Measurements from ENCODE around the gene PSTPIP2. TPM values are rescaled to one million over a fixed set of nuclear protein-coding genes. Genes with fewer than 3 reads are reported as not detected.

Gene PSTPIP2, protein sequence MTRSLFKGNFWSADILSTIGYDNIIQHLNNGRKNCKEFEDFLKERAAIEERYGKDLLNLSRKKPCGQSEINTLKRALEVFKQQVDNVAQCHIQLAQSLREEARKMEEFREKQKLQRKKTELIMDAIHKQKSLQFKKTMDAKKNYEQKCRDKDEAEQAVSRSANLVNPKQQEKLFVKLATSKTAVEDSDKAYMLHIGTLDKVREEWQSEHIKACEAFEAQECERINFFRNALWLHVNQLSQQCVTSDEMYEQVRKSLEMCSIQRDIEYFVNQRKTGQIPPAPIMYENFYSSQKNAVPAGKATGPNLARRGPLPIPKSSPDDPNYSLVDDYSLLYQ
- total RNA-seq (2011; cell fraction: chromatin; rRNA removed; ENCODE audit: low replicate concordance): 17.8 and 49.9 TPM in 2 replicates
- total RNA-seq (2011; cell fraction: nucleolus; rRNA removed): 10.8 and 12.1 TPM in 2 replicates
- 23.0 and 26.0 TPM in 2 replicates for total RNA-seq (2011; cell fraction: nucleoplasm; rRNA removed)
- 17.0 and 21.2 TPM in 2 replicates for total RNA-seq (2014; rRNA removed)
- 35.8 and 38.5 TPM in 2 replicates for total RNA-seq (2014; rRNA removed; fragmentation: Illumina TruSeq; extraction: Trizol)
- total RNA-seq (2015; rRNA removed; fragmentation: Illumina TruSeq; extraction: Trizol): 26.8 and 29.3 TPM in 2 replicates
- total RNA-seq (2021): 25.2 and 25.6 TPM in 2 replicates
- 25.5 and 33.6 TPM in 2 replicates for polyA plus RNA-seq (2011; rRNA removed)
- 14.6 and 20.0 TPM in 2 replicates for polyA plus RNA-seq (2011; cell fraction: cytosol; rRNA removed)
- 10.5 and 14.2 TPM in 2 replicates for polyA plus RNA-seq (2011; cell fraction: nucleus; rRNA removed)
- polyA plus RNA-seq (2012): 18.5 and 21.1 TPM in 2 replicates
- 35.6 and 45.7 TPM in 2 replicates for polyA plus RNA-seq (2014; fragmentation: Illumina TruSeq; extraction: Trizol)
- polyA plus RNA-seq (2014; fragmentation: Nextera tagmentation; extraction: Ambion mirVana): 10 to 100 TPM; 14.0 to 25.2 TPM
- 27.1 and 33.4 TPM in 2 replicates for polyA plus RNA-seq (2014; rRNA removed)
- 24.4 and 27.2 TPM in 2 replicates for polyA minus RNA-seq (2011; rRNA and poly(A)+ RNA removed)
- polyA minus RNA-seq (2011; cell fraction: cytosol; rRNA and poly(A)+ RNA removed): 14.7 and 15.7 TPM in 2 replicates
- polyA minus RNA-seq (2011; cell fraction: nucleus; rRNA and poly(A)+ RNA removed): 7.4 and 11.4 TPM in 2 replicates
- percentile 67 among the genes with signal in this experiment for Bru-seq, nascent RNA
- percentile 72 among the genes with signal in this experiment for BruChase-seq, experiment 1, labeled RNA remaining after a 2-hour chase
- BruChase-seq, experiment 2, labeled RNA remaining after a 6-hour chase: percentile 71 among the genes with signal in this experiment
- long read RNA-seq, experiment 1, transcript PSTPIP2-201 (15 exons, 3,000 nt): major isoform, 142 of 212 reads
- long read RNA-seq, experiment 1, partial matches to known transcripts: 11 of 212 reads
- long read RNA-seq, experiment 1, other reads (novel, unspliced or antisense): 56 of 212 reads
- long read RNA-seq, experiment 2, transcript PSTPIP2-201 (15 exons, 3,000 nt): major isoform, 8 of 38 reads
- long read RNA-seq, experiment 2, partial matches to known transcripts: 6 of 38 reads
- long read RNA-seq, experiment 2, other reads (novel, unspliced or antisense): 24 of 38 reads
- long read RNA-seq, experiment 3, transcript PSTPIP2-201 (15 exons, 3,000 nt): major isoform, 12 of 22 reads
- long read RNA-seq, experiment 3, partial matches to known transcripts: 1 of 22 reads
- long read RNA-seq, experiment 3, other reads (novel, unspliced or antisense): 5 of 22 reads

DNA sequence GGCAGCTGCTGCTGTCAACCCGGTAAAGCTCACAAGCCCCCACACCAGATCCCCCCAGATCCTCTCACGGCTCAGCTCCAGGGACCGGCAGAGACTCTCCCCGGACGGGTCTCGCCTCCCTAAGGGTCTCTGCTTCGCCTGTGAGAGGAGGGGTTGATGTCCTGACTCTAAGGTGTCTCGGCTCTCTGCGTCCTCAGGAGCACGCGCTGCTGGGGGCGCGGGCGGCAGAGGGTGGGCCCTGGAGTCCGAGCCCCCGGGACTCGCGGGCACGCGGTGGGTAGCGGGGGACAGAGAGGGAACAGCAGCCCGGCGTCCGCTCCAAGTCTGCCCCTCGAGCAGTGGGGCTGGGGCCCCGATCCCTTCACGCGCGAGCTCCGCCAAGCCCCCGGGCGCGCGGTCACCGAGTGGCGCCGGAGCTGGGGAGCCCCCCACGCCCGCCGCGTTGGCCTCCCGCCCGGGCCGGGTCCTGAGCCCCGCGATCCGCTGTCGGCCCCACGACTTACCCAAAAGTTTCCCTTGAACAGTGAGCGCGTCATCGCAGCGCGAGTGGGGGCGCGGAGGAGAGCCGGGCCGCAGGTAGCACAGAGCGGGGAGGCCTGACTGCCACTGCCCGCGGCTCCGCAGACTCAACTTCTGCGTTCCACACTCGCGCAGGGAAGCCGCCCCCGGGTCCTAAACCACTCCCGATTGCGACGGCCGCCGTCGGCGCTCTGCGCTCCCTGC, at the start of gene PSTPIP2:
Gene PSTPIP2 (minus strand): TSS at position 608 of the 723 bp plus-strand sequence. CDS start 72 bp downstream, at position 536.
- Histone ChIP-seq H3K79me2 (ENCODE audit: control insufficient read depth, insufficient read depth, low read length) (peaks cover 44% of the 10 kb centered on the region), H4K20me1 (replicated peaks; ENCODE audit: control insufficient read depth, insufficient read depth, low read length) (no peaks in the 10 kb centered on the region), H3K9me3 (replicated peaks; ENCODE audit: control insufficient read depth, insufficient read depth, low read depth, low read length) (no peaks in the 10 kb centered on the region), H3K4me1 (replicated peaks in 1 of 2; ENCODE audit: control insufficient read depth in 2 of 2, insufficient read depth in 2 of 2, low read length in 2 of 2) (peaks cover 9 to 31% of the 10 kb centered on the region in 2 experiments; a peak in 4 of 5 replicates), H3K9me1 (ENCODE audit: control insufficient read depth, insufficient read depth, low read length) (no peaks in the 10 kb centered on the region), H3K27ac (ENCODE audit: extremely low read depth, low read depth, low read length) (peak within 1 kb of the TSS; percentile 81), H2AFZ (ENCODE audit: low read depth, low read length) (peak within 1 kb of the TSS; percentile 96), H3K9ac (ENCODE audit: insufficient read depth in 1 of 2, low read depth in 2 of 2, low read length in 2 of 2) (peak within 1 kb of the TSS; percentile 84 to 95), H3K36me3 (ENCODE audit: control insufficient read depth, insufficient read depth, low read length) (peaks cover 10% of the 10 kb centered on the region; the same call in 1 of the 3 replicates), H3K4me3 (peak within 1 kb of the TSS; percentile 71), H3K4me2 (ENCODE audit: insufficient read depth, low read length) (peak within 1 kb of the TSS; percentile 82), H3K27me3 (ENCODE audit: control insufficient read depth in 2 of 2, insufficient read depth in 2 of 2, low read length in 2 of 2) (no peaks in the 10 kb centered on the region)
- BruUV-seq (replicated peaks): no TSS peak
- in situ Hi-C loops (cut with MboI): loop anchor here (10.0 kb wide), 1 partner anchor 397 kb away; no protein-coding TSS in a partner anchor
- FAIRE-seq (no peak), ATAC-seq (peak; percentile 86), DNase-seq (ENCODE audit: extremely low read depth in 1 of 4, low spot score in 3 of 4) (peak; percentile 44 to 72 (median 62))
- ChIA-PET CTCF (ENCODE audit: low intra/inter-chr PET ratio) (no interaction called here), POLR2A (interaction anchor here (0.6 to 1.7 kb wide), 7 partner anchors 8 to 164 kb away, joined by 3 to 10 read pairs (median 4); no protein-coding TSS in a partner anchor)
- intact Hi-C loops (cut with micrococcal nuclease): loop anchor here (2.0 kb wide), 1 partner anchor 407 kb away; no protein-coding TSS in a partner anchor
- 2% methylated on average over 49 of the region's 75 CpGs for WGBS (ENCODE audit: insufficient coverage, low coverage, missing lambda C conversion rate)
- TF ChIP-seq, protein P1, sequence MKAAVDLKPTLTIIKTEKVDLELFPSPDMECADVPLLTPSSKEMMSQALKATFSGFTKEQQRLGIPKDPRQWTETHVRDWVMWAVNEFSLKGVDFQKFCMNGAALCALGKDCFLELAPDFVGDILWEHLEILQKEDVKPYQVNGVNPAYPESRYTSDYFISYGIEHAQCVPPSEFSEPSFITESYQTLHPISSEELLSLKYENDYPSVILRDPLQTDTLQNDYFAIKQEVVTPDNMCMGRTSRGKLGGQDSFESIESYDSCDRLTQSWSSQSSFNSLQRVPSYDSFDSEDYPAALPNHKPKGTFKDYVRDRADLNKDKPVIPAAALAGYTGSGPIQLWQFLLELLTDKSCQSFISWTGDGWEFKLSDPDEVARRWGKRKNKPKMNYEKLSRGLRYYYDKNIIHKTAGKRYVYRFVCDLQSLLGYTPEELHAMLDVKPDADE (conservative IDR thresholded peaks at IDR 0.05; ENCODE audit: control insufficient read depth, low read depth, low read length): 0 out of 2 replicates have a peak, but pooled peaks have one; percentile 17
- TF ChIP-seq KAT7 (CRISPR knock-in tag; IDR thresholded peaks at IDR 0.05; ENCODE audit: borderline replicate concordance) (peak; percentile 67; the same call in 1 of the 2 replicates), RNF2 (IDR thresholded peaks at IDR 0.05) (0 out of 2 replicates have a peak, but pooled peaks have one; percentile 25)
- TF ChIP-seq, protein P2, sequence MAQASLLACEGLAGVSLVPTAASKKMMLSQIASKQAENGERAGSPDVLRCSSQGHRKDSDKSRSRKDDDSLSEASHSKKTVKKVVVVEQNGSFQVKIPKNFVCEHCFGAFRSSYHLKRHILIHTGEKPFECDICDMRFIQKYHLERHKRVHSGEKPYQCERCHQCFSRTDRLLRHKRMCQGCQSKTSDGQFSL (CRISPR knock-in tag; IDR thresholded peaks at IDR 0.05): peak; percentile 52; the same call in 1 of the 2 replicates
- TF ChIP-seq, protein P2 (tag; IDR thresholded peaks at IDR 0.05): no peak
